ENCODE data around the gene KDM3B.
"Not testable (repeated sequence)": the region's sequence is repeated elsewhere in the genome, so short reads cannot be mapped to it uniquely, and the experiment has no call there.

Gene KDM3B

DNA sequence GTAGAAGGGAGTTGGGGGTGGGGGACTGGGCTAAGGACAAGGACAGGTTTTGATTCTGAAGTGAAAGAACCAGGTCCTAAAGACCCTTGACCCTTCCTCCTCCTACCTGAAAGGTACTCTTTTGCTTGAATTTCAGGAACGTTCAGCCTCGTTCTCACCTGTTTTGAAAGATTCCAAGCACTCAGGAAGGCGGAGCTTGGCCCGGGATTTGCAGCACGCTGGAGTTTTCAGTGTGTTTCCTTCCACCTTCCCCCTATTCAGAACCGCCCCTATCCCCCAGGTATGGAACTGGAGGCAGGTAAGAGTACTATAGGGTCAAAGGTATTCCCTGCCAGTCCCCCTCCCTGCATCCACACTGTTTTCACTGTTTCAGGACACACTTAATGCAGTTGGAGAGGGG is 119.9 kb downstream of the KDM3B start:
- H3K9ac ChIP-seq (ENCODE audit: low read depth, low read length) = no peak overlapping the region
- no peak for ATAC-seq (ENCODE audit: insufficient read depth, low read depth)
- H4K20me1 ChIP-seq (ENCODE audit: insufficient read depth, low read length) = peaks cover 14% of the 10 kb centered on the region

DNA sequence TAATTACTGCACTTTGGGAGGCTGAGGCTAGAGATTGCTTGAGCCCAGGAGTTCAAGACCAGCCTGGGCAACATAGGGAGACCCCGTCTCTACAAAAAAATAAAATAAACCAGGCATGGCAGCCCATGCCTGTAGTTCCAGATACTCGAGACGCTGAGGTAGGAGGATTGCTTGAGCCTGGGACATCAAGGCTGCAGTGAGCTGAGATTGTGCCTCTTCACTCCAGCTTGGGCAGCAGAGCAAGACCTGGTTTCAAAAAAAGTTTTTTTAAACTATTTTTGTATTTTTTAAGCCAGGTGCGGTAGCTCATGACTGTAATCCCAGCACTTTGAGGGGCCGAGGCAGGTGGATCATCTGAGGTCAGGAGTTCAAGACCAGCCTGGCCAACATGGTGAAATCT is 120.7 kb downstream of the KDM3B start:
- H3K9me3 ChIP-seq (ENCODE audit: insufficient read depth, low read length, severe bottlenecking); H3K4me2 ChIP-seq (ENCODE audit: insufficient read depth, low read length); H3K27ac ChIP-seq (ENCODE audit: low read length); H3K79me2 ChIP-seq (ENCODE audit: insufficient read depth, low read length); H4K20me1 ChIP-seq (ENCODE audit: insufficient read depth, low read length); H2AFZ ChIP-seq (ENCODE audit: low read depth, low read length); H3K4me3 ChIP-seq (ENCODE audit: low read depth in 1 of 2, low read length in 2 of 2); H3K9ac ChIP-seq (ENCODE audit: low read depth, low read length); ATAC-seq (ENCODE audit: insufficient read depth, low read depth); H3K27me3 ChIP-seq (ENCODE audit: insufficient read depth, low read length, poor library complexity); DNase-seq; H3K4me1 ChIP-seq (ENCODE audit: insufficient read depth, low read length); H3K36me3 ChIP-seq (ENCODE audit: insufficient read depth, low read length): not testable (repeated sequence)

More for the DNA sequence above, 119.9 kb downstream of the KDM3B start:
- Histone ChIP-seq H3K4me2 (ENCODE audit: insufficient read depth, low read length) (no peak overlapping the region), H3K4me3 (ENCODE audit: low read depth in 1 of 2, low read length in 2 of 2) (no peak overlapping the region), H3K79me2 (ENCODE audit: insufficient read depth, low read length) (peaks cover 4% of the 10 kb centered on the region; the same call in 1 of the 2 replicates), H3K9me3 (ENCODE audit: insufficient read depth, low read length, severe bottlenecking) (no peaks in the 10 kb centered on the region), H3K27ac (ENCODE audit: low read length) (no peak overlapping the region), H3K27me3 (ENCODE audit: insufficient read depth, low read length, poor library complexity) (no peaks in the 10 kb centered on the region), H3K4me1 (ENCODE audit: insufficient read depth, low read length) (peaks cover 10% of the 10 kb centered on the region), H2AFZ (ENCODE audit: low read depth, low read length) (no peak overlapping the region), H3K36me3 (ENCODE audit: insufficient read depth, low read length) (peaks cover 3% of the 10 kb centered on the region; the same call in 1 of the 2 replicates)
- no peak for DNase-seq
- no peak for TF ChIP-seq EZH2 (IDR thresholded peaks at IDR 0.05; ENCODE audit: borderline replicate concordance, low read depth, low read length, severe bottlenecking)
- TF ChIP-seq, protein P1, sequence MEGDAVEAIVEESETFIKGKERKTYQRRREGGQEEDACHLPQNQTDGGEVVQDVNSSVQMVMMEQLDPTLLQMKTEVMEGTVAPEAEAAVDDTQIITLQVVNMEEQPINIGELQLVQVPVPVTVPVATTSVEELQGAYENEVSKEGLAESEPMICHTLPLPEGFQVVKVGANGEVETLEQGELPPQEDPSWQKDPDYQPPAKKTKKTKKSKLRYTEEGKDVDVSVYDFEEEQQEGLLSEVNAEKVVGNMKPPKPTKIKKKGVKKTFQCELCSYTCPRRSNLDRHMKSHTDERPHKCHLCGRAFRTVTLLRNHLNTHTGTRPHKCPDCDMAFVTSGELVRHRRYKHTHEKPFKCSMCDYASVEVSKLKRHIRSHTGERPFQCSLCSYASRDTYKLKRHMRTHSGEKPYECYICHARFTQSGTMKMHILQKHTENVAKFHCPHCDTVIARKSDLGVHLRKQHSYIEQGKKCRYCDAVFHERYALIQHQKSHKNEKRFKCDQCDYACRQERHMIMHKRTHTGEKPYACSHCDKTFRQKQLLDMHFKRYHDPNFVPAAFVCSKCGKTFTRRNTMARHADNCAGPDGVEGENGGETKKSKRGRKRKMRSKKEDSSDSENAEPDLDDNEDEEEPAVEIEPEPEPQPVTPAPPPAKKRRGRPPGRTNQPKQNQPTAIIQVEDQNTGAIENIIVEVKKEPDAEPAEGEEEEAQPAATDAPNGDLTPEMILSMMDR (IDR thresholded peaks at IDR 0.05; ENCODE audit: borderline replicate concordance, extremely low read depth, low read length, poor library complexity, severe bottlenecking) = no peak

DNA sequence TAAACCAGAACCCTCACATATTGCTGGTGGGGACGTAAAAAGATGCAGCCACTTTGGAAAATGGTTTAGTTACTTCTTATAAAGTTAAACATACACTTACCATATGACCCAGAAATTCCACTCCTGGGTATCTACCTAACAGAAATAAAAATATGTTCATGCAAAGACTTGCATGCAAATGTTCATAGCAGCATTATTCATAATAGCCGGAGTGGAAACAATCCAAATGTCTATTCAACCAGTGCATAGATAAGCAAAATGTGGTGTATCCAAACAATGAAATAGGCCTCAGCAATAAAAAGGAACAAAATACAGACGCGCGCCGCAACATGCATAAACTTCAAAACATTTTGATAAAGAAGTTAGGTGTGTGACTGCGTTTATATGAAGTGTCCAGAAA is 124.4 kb downstream of the KDM3B start:
- no peak overlapping the region for H3K4me2 ChIP-seq (ENCODE audit: insufficient read depth, low read length)
- H3K27ac ChIP-seq (ENCODE audit: low read length) = no peak overlapping the region
- 0 out of 2 replicates have a peak overlapping the region, but pooled peaks have one; percentile 29 for H2AFZ ChIP-seq (ENCODE audit: low read depth, low read length)
- ATAC-seq (ENCODE audit: insufficient read depth, low read depth) (no peak), DNase-seq (no peak)
- H4K20me1 ChIP-seq (ENCODE audit: insufficient read depth, low read length) = no peaks in the 10 kb centered on the region
- no peaks in the 10 kb centered on the region for H3K79me2 ChIP-seq (ENCODE audit: insufficient read depth, low read length)
- H3K4me3 ChIP-seq (ENCODE audit: low read depth in 1 of 2, low read length in 2 of 2) = no peak overlapping the region
- no peaks in the 10 kb centered on the region for H3K4me1 ChIP-seq (ENCODE audit: insufficient read depth, low read length)
- no peak overlapping the region for H3K9ac ChIP-seq (ENCODE audit: low read depth, low read length)
- TF ChIP-seq, protein P1 (IDR thresholded peaks at IDR 0.05; ENCODE audit: borderline replicate concordance, extremely low read depth, low read length, poor library complexity, severe bottlenecking) = no peak
- no peak for TF ChIP-seq EZH2 (IDR thresholded peaks at IDR 0.05; ENCODE audit: borderline replicate concordance, low read depth, low read length, severe bottlenecking)
- no peaks in the 10 kb centered on the region for H3K27me3 ChIP-seq (ENCODE audit: insufficient read depth, low read length, poor library complexity)
- H3K9me3 ChIP-seq (ENCODE audit: insufficient read depth, low read length, severe bottlenecking) = no peaks in the 10 kb centered on the region
- no peaks in the 10 kb centered on the region for H3K36me3 ChIP-seq (ENCODE audit: insufficient read depth, low read length)

DNA sequence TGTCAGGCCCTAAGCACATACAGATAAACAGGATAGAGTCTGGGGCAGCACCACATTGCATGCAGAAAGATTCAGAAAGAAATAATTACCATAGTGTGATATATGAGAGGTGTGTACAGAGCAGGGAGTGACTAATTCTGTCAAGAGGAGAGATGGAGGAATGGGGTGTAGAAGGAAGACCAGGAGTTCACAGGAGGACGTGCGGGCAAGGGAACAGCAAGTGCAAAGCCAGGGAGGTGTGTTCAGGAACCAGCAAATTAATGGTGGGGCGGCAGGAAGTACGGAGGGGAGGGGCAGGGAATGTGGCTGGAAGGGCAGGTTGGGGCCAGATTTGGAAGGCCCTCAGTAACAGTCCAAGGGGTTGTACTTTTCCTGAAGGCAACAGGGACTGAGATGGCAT is 130.2 kb downstream of the KDM3B start:
- Histone ChIP-seq H3K4me3 (ENCODE audit: low read depth in 1 of 2, low read length in 2 of 2) (no peak overlapping the region), H3K36me3 (ENCODE audit: insufficient read depth, low read length) (no peaks in the 10 kb centered on the region), H3K4me2 (ENCODE audit: insufficient read depth, low read length) (no peak overlapping the region), H3K4me1 (ENCODE audit: insufficient read depth, low read length) (no peaks in the 10 kb centered on the region), H3K9ac (ENCODE audit: low read depth, low read length) (no peak overlapping the region), H3K27me3 (ENCODE audit: insufficient read depth, low read length, poor library complexity) (no peaks in the 10 kb centered on the region), H3K9me3 (ENCODE audit: insufficient read depth, low read length, severe bottlenecking) (no peaks in the 10 kb centered on the region), H3K79me2 (ENCODE audit: insufficient read depth, low read length) (no peaks in the 10 kb centered on the region), H2AFZ (ENCODE audit: low read depth, low read length) (no peak overlapping the region), H4K20me1 (ENCODE audit: insufficient read depth, low read length) (no peaks in the 10 kb centered on the region), H3K27ac (ENCODE audit: low read length) (no peak overlapping the region)
- TF ChIP-seq EZH2 (IDR thresholded peaks at IDR 0.05; ENCODE audit: borderline replicate concordance, low read depth, low read length, severe bottlenecking) = no peak
- TF ChIP-seq, protein P1 (IDR thresholded peaks at IDR 0.05; ENCODE audit: borderline replicate concordance, extremely low read depth, low read length, poor library complexity, severe bottlenecking) = no peak
- DNase-seq = no peak
- ATAC-seq (ENCODE audit: insufficient read depth, low read depth) = no peak
